ENCODE measurements around the gene DGCR8.
A peak's percentile ranks its signal among the peaks of the same experiment; 100 is the strongest.

The DGCR8 gene

DNA sequence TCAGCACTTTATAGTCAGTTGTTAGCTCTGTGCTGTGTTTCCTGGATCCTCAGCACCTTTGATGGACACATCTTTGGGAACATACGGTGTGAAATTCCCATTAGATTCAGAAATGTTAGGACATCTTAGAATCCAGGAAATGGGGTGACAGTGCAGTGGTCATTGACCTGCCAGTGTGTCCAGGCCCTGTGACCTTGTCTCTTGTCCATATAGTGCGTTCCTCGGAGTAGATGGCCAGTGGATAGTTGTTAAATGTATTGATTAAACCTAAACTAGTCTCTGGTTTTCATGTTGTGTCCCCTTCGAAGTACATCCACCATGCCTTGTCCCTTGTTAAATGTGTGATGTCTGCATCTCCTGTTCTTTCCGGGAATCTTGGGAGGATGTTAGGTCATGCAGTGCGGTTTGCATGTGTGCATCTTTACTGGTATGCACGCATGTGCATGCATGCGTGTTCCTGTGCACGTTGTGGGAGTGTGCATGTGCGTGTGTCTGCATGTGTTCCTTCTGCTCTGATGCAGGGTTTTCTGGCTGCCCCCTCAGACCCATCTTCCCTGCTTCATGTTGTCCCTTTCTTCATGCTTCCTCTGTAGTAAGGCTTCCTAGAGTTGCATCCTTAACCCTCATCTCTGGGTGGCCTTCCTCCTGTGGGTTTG is 4.0 kb downstream of the DGCR8 start:
- H3K4me3 ChIP-seq (replicated peaks; ENCODE audit: low read depth, low read length): no peak overlapping the region
- TF ChIP-seq, protein P1, sequence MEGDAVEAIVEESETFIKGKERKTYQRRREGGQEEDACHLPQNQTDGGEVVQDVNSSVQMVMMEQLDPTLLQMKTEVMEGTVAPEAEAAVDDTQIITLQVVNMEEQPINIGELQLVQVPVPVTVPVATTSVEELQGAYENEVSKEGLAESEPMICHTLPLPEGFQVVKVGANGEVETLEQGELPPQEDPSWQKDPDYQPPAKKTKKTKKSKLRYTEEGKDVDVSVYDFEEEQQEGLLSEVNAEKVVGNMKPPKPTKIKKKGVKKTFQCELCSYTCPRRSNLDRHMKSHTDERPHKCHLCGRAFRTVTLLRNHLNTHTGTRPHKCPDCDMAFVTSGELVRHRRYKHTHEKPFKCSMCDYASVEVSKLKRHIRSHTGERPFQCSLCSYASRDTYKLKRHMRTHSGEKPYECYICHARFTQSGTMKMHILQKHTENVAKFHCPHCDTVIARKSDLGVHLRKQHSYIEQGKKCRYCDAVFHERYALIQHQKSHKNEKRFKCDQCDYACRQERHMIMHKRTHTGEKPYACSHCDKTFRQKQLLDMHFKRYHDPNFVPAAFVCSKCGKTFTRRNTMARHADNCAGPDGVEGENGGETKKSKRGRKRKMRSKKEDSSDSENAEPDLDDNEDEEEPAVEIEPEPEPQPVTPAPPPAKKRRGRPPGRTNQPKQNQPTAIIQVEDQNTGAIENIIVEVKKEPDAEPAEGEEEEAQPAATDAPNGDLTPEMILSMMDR (IDR thresholded peaks at IDR 0.05; ENCODE audit: low read length, missing control alignments): no peak
- DNase-seq (ENCODE audit: low read depth): no peak

DNA sequence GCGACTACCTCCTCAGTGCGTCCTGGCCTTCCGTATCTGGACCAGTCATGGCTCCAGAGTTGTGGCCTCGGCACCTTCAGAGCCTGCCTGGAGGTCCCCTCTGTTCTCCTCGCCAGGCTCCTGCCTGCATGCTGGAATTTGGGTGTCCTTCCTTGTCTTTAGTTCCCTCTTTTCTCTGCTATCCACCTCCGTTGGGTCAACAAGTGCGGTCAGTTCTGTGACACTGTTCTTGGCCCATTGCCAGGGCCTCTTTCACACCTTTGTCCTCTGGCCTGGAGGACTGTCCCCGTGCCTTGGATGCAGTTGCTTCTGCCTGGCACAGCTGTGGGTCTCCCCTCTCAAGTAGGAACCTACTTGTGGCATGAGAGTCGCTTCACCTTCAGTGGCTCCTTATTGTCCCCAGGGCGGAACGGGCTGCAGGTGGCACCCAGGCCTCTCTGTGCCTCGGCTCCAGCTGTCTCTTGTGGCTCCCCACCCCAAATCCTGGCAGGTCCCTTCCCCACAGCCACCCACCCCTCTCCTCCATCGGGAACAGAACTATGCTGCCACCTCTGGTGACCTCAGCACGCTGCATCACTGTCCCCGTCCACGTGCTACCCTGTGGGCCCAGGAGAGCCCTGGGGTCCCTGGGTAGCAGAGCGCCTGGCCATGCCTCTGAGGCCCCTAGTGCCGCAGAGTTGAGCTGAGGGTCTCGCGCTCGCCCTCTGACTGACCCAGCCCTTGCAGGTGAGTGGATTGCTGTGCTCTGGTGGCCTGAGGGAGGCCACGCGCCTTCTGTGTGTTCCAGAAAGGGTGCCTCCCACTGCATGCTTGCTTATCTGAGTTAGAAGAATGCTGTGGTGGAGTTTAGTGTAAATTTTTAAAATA is 4.7 kb downstream of the DGCR8 start:
- no peak overlapping the region for H3K4me3 ChIP-seq (replicated peaks; ENCODE audit: low read depth, low read length)
- TF ChIP-seq, protein P1 (IDR thresholded peaks at IDR 0.05; ENCODE audit: low read length, missing control alignments): peak; percentile 29
- DNase-seq (ENCODE audit: low read depth): peak; percentile 6

DNA sequence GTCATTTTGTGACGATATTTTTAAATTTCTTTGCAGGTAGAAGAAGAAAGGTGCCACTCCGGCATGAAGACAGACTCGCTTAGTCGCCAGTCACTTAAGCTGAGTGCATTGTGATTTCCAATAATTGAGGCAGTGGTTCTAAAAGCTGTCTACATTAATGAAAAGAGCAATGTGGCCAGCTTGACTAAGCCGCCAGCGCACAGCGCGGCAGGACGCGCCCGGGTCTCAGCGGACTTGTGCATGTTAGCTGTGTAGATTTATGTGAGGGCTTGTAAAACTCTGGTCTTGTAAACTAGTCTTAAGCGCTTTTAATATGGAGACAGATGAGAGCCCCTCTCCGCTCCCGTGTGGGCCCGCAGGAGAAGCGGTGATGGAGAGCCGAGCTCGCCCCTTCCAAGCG is 5.6 kb downstream of the DGCR8 start:
- no peak for DNase-seq (ENCODE audit: low read depth)
- H3K4me3 ChIP-seq (replicated peaks; ENCODE audit: low read depth, low read length): no peak overlapping the region
- TF ChIP-seq, protein P1 (IDR thresholded peaks at IDR 0.05; ENCODE audit: low read length, missing control alignments): no peak

DNA sequence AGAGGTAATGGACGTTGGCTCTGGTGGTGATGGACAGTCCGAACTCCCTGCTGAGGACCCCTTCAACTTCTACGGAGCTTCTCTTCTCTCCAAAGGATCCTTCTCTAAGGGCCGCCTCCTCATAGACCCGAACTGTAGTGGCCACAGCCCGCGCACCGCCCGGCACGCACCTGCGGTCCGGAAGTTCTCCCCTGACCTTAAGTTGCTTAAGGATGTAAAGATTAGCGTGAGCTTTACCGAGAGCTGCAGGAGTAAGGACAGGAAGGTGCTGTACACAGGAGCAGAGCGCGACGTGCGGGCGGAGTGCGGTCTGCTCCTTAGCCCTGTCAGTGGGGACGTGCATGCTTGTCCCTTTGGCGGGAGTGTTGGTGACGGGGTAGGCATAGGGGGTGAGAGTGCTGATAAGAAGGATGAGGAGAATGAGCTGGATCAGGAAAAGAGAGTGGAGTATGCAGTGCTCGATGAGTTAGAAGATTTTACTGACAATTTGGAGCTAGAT is 6.1 kb downstream of the DGCR8 start:
- H3K4me3 ChIP-seq (replicated peaks; ENCODE audit: low read depth, low read length): no peak overlapping the region
- DNase-seq (ENCODE audit: low read depth): no peak
- TF ChIP-seq, protein P1 (IDR thresholded peaks at IDR 0.05; ENCODE audit: low read length, missing control alignments): no peak

- DNase-seq (ENCODE audit: low read depth): no peak
- TF ChIP-seq, protein P1 (IDR thresholded peaks at IDR 0.05; ENCODE audit: low read length, missing control alignments): no peak
- no peak overlapping the region for H3K4me3 ChIP-seq (replicated peaks; ENCODE audit: low read depth, low read length)
These were observed 6.7 kb downstream of the DGCR8 start for GRCh38 chr22:20086763-20087162.

DNA sequence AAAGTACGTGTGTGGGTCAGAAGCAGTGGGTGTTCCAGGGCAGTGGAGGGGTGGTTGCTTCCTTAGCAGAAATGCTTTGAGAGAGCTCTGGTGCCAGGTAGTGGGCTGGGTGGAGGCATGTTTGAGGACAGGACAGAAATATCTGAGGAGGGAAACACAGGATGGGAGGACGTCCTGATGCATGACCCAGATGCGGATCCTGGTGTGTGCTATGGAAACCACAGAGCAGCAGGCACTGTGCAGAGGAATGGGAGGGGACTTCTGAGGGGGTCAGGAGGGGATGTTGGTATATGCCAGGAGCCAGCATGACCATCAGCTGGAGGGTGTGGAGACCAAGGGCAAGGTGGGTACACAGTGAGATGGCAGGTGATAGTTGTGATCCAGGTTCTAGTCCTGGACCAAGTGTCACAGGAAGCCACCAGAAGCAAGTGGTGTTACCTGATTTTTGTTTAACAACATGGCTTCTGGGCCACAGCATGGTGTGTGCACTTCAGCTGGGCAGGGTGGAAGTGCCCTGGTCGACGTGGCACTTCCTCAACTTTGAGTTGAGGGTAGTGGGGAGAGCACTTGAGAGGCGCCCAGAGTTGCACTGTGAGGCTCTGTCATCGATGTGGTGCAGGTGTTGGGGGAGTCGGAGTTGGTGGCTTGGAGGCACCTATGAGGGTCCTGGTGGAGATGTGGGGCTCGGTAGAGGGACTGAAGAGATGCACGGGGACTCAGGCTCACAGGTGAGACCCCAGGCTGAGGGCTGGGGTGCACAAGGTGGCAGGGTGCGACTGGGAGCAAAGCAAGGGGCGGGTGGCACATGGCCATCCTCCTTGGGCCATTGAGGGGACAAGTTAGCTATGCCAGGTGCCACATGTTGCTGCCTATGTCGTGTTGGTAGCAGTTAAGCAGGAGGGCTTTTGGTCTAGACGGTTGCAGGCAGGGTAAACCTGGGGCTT is 7.5 kb downstream of the DGCR8 start:
- no peak overlapping the region for H3K4me3 ChIP-seq (replicated peaks; ENCODE audit: low read depth, low read length)
- TF ChIP-seq, protein P1 (IDR thresholded peaks at IDR 0.05; ENCODE audit: low read length, missing control alignments): no peak
- DNase-seq (ENCODE audit: low read depth): no peak
